K562 treated with DMSO at 1 percent for 24 hours (cell line): Measurements from ENCODE around the gene CCDC59. TPM values are rescaled to one million over a fixed set of nuclear protein-coding genes. Genes with fewer than 3 reads are reported as not detected.

Experiments
- total RNA-seq: library from RNA; unstranded; fragments of 300-600 nt; gene quantifications from 2 replicates; pipeline ENCODE4 v1.2.3, GENCODE V29; 2022; ENCODE audit warnings: low read depth; ENCODE audit not compliant: insufficient read depth

CCDC59 gene
- 29.7 and 34.0 TPM in 2 replicates for total RNA-seq

GRCh38 chr12:82358200-82359114 is at the start of gene CCDC59, which contains the start of gene METTL25:
TSS of gene CCDC59 (minus strand) at chr12:82358387. CDS start at chr12:82358376, 11 bp downstream.
TSS of gene METTL25 (plus strand) at chr12:82358529. CDS start at chr12:82358566, 37 bp downstream.

Other genes starting within 250 kb of the CCDC59 start
- gene METTL25, start 142 bp upstream of the CCDC59 start, total RNA-seq = 1.3 and 2.4 TPM in 2 replicates